ENCODE measurements around the gene CD84.
"Not testable (repeated sequence)": the region's sequence is repeated elsewhere in the genome, so short reads cannot be mapped to it uniquely, and the experiment has no call there.

The CD84 gene

DNA sequence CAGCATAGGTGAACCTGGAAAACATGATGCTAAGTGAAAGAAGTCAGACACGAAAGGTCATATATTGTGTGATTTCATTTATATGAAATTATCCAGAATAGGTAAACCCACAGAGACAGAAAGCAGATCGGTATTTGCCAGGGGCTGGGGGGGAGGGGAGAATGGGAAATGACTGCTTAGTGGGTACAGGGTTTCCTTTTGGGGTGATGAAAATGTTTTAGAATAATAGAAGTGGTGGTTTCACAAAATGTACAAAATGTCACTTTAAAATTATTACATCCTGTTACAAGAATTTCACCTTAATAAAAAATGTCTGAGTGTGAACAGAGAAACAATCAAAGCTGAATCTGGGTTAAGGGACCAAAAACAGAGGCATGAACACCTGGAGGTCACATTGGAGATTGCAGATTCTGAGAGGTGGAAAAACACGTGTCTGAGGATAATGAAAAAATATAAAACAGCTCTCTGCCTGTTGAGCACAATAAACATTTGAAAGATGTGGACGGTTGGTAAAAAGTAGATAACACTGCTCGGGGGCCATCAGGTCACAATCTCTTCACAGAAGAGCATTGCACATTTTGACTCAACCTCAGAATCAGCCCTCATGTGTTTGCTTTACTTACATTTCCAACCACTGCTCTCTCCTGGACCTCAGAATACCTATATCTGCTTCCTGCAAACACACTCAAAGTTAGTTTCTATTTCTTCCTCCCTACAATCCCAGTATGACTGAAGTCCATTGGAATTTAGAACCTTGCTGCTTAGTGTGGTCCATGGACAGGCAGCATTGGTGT lies 59.5 kb downstream of the CD84 start:
- in situ Hi-C loops (cut with MboI; ENCODE audit: low sequenced_read_pairs): no loop called here

DNA sequence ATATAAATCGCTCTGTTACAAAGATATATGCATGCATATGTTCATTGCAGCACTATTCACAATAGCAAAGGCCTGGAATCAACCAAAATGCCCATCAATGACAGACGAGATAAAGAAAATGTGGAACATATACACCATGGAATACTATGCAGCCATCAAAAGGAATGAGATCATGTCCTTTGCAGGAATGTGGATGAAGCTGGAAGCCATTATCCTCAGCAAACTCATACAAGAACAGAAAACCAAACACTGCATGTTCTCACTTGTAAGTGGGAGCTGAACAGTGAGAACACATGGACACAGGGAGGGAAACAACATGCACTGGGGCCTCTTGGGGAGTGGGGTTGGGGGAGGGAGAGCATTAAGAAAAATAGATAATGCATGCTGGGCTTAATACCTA lies 61.8 kb downstream of the CD84 start:
- in situ Hi-C loops (cut with MboI; ENCODE audit: low sequenced_read_pairs): not testable (repeated sequence)

DNA sequence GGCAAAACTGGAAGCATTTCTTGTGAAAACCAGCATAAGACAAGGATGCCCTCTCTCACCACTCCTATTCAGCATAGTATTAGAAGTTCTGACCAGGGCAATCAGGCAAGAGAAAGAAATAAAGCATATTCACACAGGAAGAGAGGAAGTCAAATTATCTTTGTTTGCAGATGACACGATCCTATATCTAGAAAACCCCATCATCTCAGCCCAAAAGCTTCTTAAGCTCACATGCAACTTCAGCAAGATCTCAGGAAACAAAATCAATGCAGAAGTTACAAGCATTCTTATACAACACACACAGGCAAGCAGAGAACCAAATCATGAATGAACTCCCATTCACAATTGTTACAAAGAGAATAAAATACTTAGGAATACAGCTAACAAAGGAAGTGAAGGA lies 63.4 kb downstream of the CD84 start:
- in situ Hi-C loops (cut with MboI; ENCODE audit: low sequenced_read_pairs): not testable (repeated sequence)

DNA sequence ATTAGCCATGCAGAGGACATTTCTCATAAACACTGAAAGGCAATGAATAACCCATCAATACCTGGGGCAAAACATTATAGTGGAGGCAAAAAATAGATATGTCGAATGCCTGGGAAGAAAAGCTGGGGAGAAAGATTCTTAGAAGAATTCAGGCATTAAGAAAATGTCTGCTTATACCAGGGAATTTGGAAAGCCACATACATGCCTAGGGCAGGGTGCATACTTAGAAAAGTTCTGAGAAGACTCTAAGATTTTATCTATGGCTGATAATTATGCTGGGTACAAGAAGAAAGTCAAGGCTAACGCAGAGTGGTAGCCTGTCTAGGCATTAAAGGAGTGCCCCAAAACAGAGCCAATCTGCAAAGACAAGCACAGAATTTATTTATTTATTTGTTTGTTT lies 74.6 kb downstream of the CD84 start:
- in situ Hi-C loops (cut with MboI; ENCODE audit: low sequenced_read_pairs): no loop called here

DNA sequence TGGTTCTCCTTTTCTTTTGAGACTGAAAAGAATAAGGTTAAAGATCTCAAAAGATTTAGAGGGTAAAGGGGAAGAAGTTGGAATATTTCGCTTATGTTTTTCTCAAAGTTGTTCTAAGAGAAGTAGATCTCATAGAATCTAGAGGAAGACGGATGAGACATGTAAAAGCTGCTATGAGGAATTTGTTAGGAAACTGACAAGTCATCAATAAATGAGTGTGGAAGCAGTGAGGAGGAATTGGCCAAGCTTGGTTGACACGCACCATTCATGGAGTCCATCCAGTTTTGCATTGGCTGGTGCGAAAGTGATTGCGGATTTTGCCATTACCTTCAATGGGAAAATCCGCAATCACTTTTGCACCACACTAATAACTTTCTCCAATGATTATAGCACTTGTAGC lies 76.2 kb downstream of the CD84 start:
- in situ Hi-C loops (cut with MboI; ENCODE audit: low sequenced_read_pairs): no loop called here

DNA sequence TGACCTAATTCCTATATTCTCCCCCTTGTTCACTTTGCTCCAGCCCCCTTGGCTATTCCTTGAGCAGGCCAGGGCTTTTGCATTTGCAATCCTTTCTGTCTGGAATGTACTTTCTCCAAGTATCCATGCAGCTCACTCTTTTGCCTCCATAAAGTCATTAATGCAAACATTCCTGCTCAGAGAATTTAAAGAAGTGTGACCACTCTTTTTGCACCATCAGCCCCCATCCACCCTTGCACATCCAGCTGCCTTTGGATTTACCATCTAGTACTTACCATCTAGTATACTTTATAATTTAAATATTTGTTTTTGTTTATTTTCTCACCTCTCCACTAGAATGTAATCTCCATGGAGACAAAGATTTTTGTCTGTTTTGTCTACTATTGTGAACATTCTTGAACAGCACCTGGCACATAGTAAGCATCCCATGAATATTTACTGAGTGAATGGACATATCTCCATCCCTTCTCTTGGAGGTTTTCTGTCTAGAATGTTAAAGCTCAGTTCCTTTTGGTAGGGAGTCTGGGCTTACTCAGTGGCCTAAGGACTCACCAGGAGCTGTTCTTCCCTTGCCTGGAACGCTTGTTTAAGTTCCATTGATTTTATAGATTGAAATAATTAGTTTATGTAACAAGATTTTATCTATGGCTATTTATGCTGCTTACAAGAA lies 78.8 kb downstream of the CD84 start:
- in situ Hi-C loops (cut with MboI; ENCODE audit: low sequenced_read_pairs): no loop called here

- in situ Hi-C loops (cut with MboI; ENCODE audit: low sequenced_read_pairs): no loop called here
Measured at GRCh38 chr1:160499631-160500030, 79.7 kb downstream of the CD84 start.

DNA sequence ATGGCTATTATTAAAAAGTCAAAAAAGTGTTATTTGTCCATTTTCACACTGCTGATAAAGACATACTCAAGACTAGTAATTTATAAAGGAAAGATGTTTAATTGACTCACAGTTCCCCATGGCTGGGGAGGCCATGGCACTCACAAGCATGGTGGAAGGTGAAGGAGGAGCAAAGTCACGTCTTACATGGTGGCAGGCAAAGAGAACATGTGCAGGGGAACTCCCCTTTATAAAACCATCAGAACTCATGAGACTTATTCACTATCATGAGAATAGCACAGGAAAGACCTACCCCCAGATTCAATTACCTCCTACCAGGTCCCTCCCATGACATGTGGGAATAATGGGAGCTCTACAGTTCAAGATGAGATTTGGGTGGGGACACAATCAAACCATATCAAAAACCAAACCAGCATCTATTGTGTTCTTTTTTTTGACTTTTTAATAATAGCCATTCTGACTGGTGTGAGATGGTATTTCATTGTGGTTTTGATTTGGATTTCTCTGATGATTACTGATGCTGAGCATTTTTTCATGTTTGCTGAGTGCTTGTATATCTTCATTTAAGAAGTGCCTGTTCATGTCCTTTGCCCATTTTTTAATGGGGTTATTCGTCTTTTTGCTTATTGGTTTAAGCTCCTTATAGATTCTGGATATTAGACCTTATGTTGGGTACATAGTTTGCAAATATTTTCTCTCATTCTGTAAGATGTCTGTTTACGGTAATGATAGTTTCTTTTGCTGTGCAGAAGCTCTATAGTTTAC lies 80.8 kb downstream of the CD84 start:
- in situ Hi-C loops (cut with MboI; ENCODE audit: low sequenced_read_pairs): not testable (repeated sequence)

DNA sequence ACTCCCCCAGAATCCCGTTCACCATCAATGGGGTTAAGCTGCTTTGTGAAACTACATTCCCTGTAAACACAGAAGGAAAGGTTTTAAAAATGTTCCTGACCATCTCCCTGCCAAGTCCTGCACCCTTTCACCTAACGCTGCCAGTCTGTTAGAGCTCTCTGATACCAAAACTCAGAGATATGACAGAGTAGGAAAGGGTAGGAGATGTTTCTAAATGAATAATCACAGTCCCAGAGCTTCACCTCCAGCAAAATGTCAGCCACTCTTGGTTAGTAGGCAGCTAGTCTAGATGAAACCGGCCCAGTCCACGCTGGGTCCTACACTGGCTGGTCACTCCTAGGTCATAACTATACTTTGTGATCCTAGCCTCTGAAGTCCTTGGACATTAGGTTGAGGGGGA lies 83.0 kb downstream of the CD84 start:
- in situ Hi-C loops (cut with MboI; ENCODE audit: low sequenced_read_pairs): no loop called here

DNA sequence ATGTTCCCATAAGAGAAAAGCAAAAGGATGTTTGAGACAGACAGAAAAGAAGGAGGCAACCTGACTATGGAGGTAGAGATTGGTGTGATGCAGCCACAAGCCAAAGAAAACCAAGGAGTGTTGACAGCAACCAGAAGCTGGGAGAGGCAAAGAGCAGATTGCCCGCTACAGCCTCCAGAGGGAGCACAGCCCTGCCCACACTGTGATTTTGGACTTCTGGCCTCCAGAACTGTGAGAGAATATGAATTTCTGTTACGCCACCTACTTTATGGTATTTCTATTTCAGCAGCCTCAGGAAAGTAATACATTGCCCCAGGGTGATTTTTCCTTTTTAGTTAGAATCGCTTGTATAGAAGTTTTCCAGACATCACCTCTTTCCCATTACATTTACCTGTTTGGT lies 84.7 kb downstream of the CD84 start:
- in situ Hi-C loops (cut with MboI; ENCODE audit: low sequenced_read_pairs): no loop called here

- in situ Hi-C loops (cut with MboI; ENCODE audit: low sequenced_read_pairs): no loop called here
Measured at GRCh38 chr1:160492617-160493016, 86.7 kb downstream of the CD84 start.

DNA sequence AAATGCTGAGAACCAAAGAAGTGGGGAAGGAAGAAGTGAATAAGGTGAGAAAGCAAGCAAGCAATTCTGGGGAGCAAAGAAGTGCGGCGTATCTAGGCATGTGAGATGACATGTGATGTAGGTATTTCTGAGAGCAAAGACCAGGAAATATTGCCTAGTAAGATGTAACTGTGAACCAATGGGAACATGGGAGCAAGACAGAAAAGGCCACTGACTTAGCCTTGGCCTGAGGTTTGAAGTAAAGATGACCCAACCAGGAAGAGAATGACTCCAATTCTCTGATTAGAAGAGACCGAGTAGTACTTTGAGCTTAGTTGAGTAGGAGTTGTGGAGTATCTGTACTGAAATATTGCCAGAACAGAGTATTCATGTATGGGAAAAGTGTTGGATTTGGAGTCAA lies 87.3 kb downstream of the CD84 start:
- in situ Hi-C loops (cut with MboI; ENCODE audit: low sequenced_read_pairs): no loop called here

All from hTERT RPE-1 (cell line).